Skeletal muscle tissue (tissue), 4 donors: ENCODE measurements around the gene TOGARAM2. TPM values are rescaled to one million over a fixed set of nuclear protein-coding genes. Genes with fewer than 3 reads are reported as not detected.

Source experiments
- H3K27ac ChIP-seq: one replicate; pipeline ENCODE4 v1.7.0; 2013; ENCODE audit warnings: mild to moderate bottlenecking, low read depth, low read length, inconsistent platforms
- H3K27me3 ChIP-seq, 3 donors: one replicate each; pipeline ENCODE4 v1.7.0; 2013; ENCODE audit warnings: low read length in 3 of 3; ENCODE audit not compliant: control insufficient read depth in 3 of 3, insufficient read depth in 3 of 3
- H3K36me3 ChIP-seq, 3 donors: one replicate each; pipeline ENCODE4 v1.7.0; 2013; ENCODE audit warnings: low read length in 3 of 3; ENCODE audit not compliant: control insufficient read depth in 3 of 3, insufficient read depth in 3 of 3
- H3K4me1 ChIP-seq, 3 donors: one replicate each; pipeline ENCODE4 v1.7.0; 2013; ENCODE audit warnings: low read length in 3 of 3, mild to moderate bottlenecking in 3 of 3; ENCODE audit not compliant: control insufficient read depth in 3 of 3, insufficient read depth in 3 of 3
- H3K4me3 ChIP-seq, 3 donors: one replicate each; pipeline ENCODE4 v1.7.0; 2013; ENCODE audit warnings: low read length in 3 of 3
- H3K9ac ChIP-seq, 3 donors: one replicate each; pipeline ENCODE4 v1.7.0; 2013; ENCODE audit warnings: low read length in 3 of 3, mild to moderate bottlenecking in 3 of 3, moderate library complexity in 2 of 3, low read depth in 1 of 3
- H3K9me3 ChIP-seq, 3 donors: one replicate each; pipeline ENCODE4 v1.7.0; 2013; ENCODE audit warnings: low read length in 3 of 3; ENCODE audit not compliant: control insufficient read depth in 3 of 3
- total RNA-seq: library from RNA; depleted of rRNA; stranded (reverse); fragments of >200 nt; gene quantifications from one replicate; pipeline ENCODE4 v1.2.3, GENCODE V29; 2014
- donor health status: Osteomylitis.

Gene TOGARAM2
- total RNA-seq, 1 donor from 2014 or later, result 0.52 TPM

- Histone ChIP-seq H3K9ac (no peak overlapping the region), H3K9me3 (no peaks in the 10 kb centered on the region)
Observed at GRCh38 chr2:29066271-29066860, 85.3 kb downstream of the TOGARAM2 start.

GRCh38 chr2:29066997-29067605, 86.0 kb downstream of the TOGARAM2 start:
- Histone ChIP-seq H3K27me3 (no peaks in the 10 kb centered on the region), H3K9me3 (no peaks in the 10 kb centered on the region), H3K4me1 (peaks cover 21 to 28% (median 28%) of the 10 kb centered on the region in 3 donors), H3K4me3 (no peak overlapping the region), H3K27ac (no peak overlapping the region), H3K9ac (no peak overlapping the region), H3K36me3 (no peaks in the 10 kb centered on the region)

More at GRCh38 chr2:29066271-29066860, 85.3 kb downstream of the TOGARAM2 start:
- Histone ChIP-seq H3K36me3 (no peaks in the 10 kb centered on the region), H3K4me3 (no peak overlapping the region), H3K4me1 (peaks cover 21 to 28% (median 28%) of the 10 kb centered on the region in 3 donors), H3K27ac (no peak overlapping the region), H3K27me3 (no peaks in the 10 kb centered on the region)

- H3K9ac ChIP-seq, result no peak overlapping the region
- H3K4me1 ChIP-seq, result peaks cover 13 to 22% (median 22%) of the 10 kb centered on the region in 3 donors
- no peak overlapping the region for H3K27ac ChIP-seq
- no peaks in the 10 kb centered on the region for H3K9me3 ChIP-seq
- no peaks in the 10 kb centered on the region for H3K36me3 ChIP-seq
- no peaks in the 10 kb centered on the region for H3K27me3 ChIP-seq
- no peak overlapping the region for H3K4me3 ChIP-seq
Observed at GRCh38 chr2:29068513-29068912, 87.4 kb downstream of the TOGARAM2 start.

GRCh38 chr2:29070526-29070925, 89.4 kb downstream of the TOGARAM2 start:
- no peak overlapping the region for H3K9ac ChIP-seq
- H3K36me3 ChIP-seq, result no peaks in the 10 kb centered on the region
- no peaks in the 10 kb centered on the region for H3K27me3 ChIP-seq
- H3K27ac ChIP-seq, result no peak overlapping the region
- H3K9me3 ChIP-seq, result no peaks in the 10 kb centered on the region
- peaks cover 2 to 9% (median 5%) of the 10 kb centered on the region in 3 donors for H3K4me1 ChIP-seq
- no peak overlapping the region for H3K4me3 ChIP-seq

- no peaks in the 10 kb centered on the region for H3K36me3 ChIP-seq
- H3K4me1 ChIP-seq, result peaks cover 0 to 7% (median under 1%) of the 10 kb centered on the region in 3 donors
- no peak overlapping the region for H3K9ac ChIP-seq
- no peak overlapping the region for H3K27ac ChIP-seq
- no peaks in the 10 kb centered on the region for H3K27me3 ChIP-seq
- H3K4me3 ChIP-seq, result no peak overlapping the region
- H3K9me3 ChIP-seq, result no peaks in the 10 kb centered on the region
Observed at GRCh38 chr2:29071032-29071975, 90.2 kb downstream of the TOGARAM2 start.

GRCh38 chr2:29072251-29072650, 91.2 kb downstream of the TOGARAM2 start:
- Histone ChIP-seq H3K27ac (no peak overlapping the region), H3K9ac (no peak overlapping the region), H3K9me3 (no peaks in the 10 kb centered on the region), H3K27me3 (no peaks in the 10 kb centered on the region), H3K4me3 (no peak overlapping the region), H3K4me1 (peaks cover 0 to 5% (median 0%) of the 10 kb centered on the region in 3 donors), H3K36me3 (no peaks in the 10 kb centered on the region)

GRCh38 chr2:29072971-29073725, 92.0 kb downstream of the TOGARAM2 start:
- H3K27me3 ChIP-seq, result no peaks in the 10 kb centered on the region
- H3K9ac ChIP-seq, result no peak overlapping the region
- H3K4me1 ChIP-seq, result peaks cover 0 to 5% (median 0%) of the 10 kb centered on the region in 3 donors
- H3K36me3 ChIP-seq, result no peaks in the 10 kb centered on the region
- H3K27ac ChIP-seq, result no peak overlapping the region
- H3K9me3 ChIP-seq, result no peaks in the 10 kb centered on the region
- H3K4me3 ChIP-seq, result no peak overlapping the region

- Histone ChIP-seq H3K4me3 (no peak overlapping the region), H3K9ac (no peak overlapping the region), H3K27ac (peak overlapping the region; percentile 22), H3K36me3 (no peaks in the 10 kb centered on the region), H3K9me3 (no peaks in the 10 kb centered on the region), H3K4me1 (peaks cover 0 to 5% (median 0%) of the 10 kb centered on the region in 3 donors), H3K27me3 (no peaks in the 10 kb centered on the region)
Observed at GRCh38 chr2:29073933-29074332, 92.8 kb downstream of the TOGARAM2 start.

- Histone ChIP-seq H3K36me3 (no peaks in the 10 kb centered on the region), H3K27ac (peak within 1 kb of the TSS; percentile 22), H3K27me3 (no peaks in the 10 kb centered on the region), H3K4me3 (no peak within 1 kb of the TSS), H3K9me3 (peaks cover 0 to 4% (median 0%) of the 10 kb centered on the region in 3 donors), H3K4me1 (peaks cover 0 to 5% (median 0%) of the 10 kb centered on the region in 3 donors), H3K9ac (no peak within 1 kb of the TSS)
Observed at GRCh38 chr2:29074411-29074810, 93.3 kb downstream of the TOGARAM2 start, which contains the start of gene PCARE. Gene PCARE (minus strand): TSS chr2:29074523. CDS start chr2:29074261, 262 bp downstream.
